ENCODE data around the gene GMFB.

GRCh38 chr14:54481695-54482094 is 7.1 kb downstream of the GMFB start:
- no peak for TF ChIP-seq EZH2 (IDR thresholded peaks at IDR 0.05; ENCODE audit: low read length, unreplicated experiment)
- no peak for TF ChIP-seq CTCF (conservative IDR thresholded peaks at IDR 0.05; ENCODE audit: low read depth, low read length)
